Measurements from ENCODE around the gene OR10G3. TPM values are rescaled to one million over a fixed set of nuclear protein-coding genes. Genes with fewer than 3 reads are reported as not detected.
"Not testable (repeated sequence)": the region's sequence is repeated elsewhere in the genome, so short reads cannot be mapped to it uniquely, and the experiment has no call there.

Gene OR10G3
- total RNA-seq, 1 donor = not detected

GRCh38 chr14:21558703-21559170, 21.1 kb downstream of the OR10G3 start:
- H3K79me2 ChIP-seq (ENCODE audit: insufficient read depth, low read length) = no peaks in the 10 kb centered on the region
- no peaks in the 10 kb centered on the region for H4K20me1 ChIP-seq (ENCODE audit: insufficient read depth, low read length)
- DNase-seq (ENCODE audit: insufficient read length, low spot score, missing footprints) = no peak
- no peaks in the 10 kb centered on the region for H3K36me3 ChIP-seq (ENCODE audit: insufficient read depth, low read length)
- H3K4me2 ChIP-seq (ENCODE audit: insufficient read depth, low read length) = no peak overlapping the region
- H3K27me3 ChIP-seq (ENCODE audit: insufficient read depth, low read length) = no peaks in the 10 kb centered on the region
- no peak overlapping the region for H3K4me3 ChIP-seq (ENCODE audit: insufficient read depth, low read length)
- no peaks in the 10 kb centered on the region for H3K9me3 ChIP-seq (ENCODE audit: low read depth, low read length)
- no peak for TF ChIP-seq CTCF (IDR thresholded peaks at IDR 0.05; ENCODE audit: extremely low read depth, low read depth, low read length)
- no peak overlapping the region for H2AFZ ChIP-seq (ENCODE audit: low read length)
- H3K4me1 ChIP-seq (ENCODE audit: insufficient read depth, low read length) = peaks cover 9% of the 10 kb centered on the region
- H3K27ac ChIP-seq (ENCODE audit: low read depth, low read length) = no peak overlapping the region

- Histone ChIP-seq H3K36me3 (ENCODE audit: insufficient read depth, low read length) (no peaks in the 10 kb centered on the region), H4K20me1 (ENCODE audit: insufficient read depth, low read length) (no peaks in the 10 kb centered on the region), H2AFZ (ENCODE audit: low read length) (peak overlapping the region; percentile 82), H3K27me3 (ENCODE audit: insufficient read depth, low read length) (no peaks in the 10 kb centered on the region), H3K4me2 (ENCODE audit: insufficient read depth, low read length) (peak overlapping the region; percentile 85), H3K4me3 (ENCODE audit: insufficient read depth, low read length) (peak overlapping the region; percentile 68), H3K27ac (ENCODE audit: low read depth, low read length) (no peak overlapping the region), H3K79me2 (ENCODE audit: insufficient read depth, low read length) (no peaks in the 10 kb centered on the region), H3K4me1 (ENCODE audit: insufficient read depth, low read length) (peaks cover 9% of the 10 kb centered on the region), H3K9me3 (ENCODE audit: low read depth, low read length) (no peaks in the 10 kb centered on the region)
- no peak for DNase-seq (ENCODE audit: insufficient read length, low spot score, missing footprints)
- peak; percentile 69 for TF ChIP-seq CTCF (IDR thresholded peaks at IDR 0.05; ENCODE audit: extremely low read depth, low read depth, low read length)
These were observed 22.6 kb downstream of the OR10G3 start for GRCh38 chr14:21557084-21557901.

- Histone ChIP-seq H3K4me3 (ENCODE audit: insufficient read depth, low read length) (no peak overlapping the region), H3K36me3 (ENCODE audit: insufficient read depth, low read length) (no peaks in the 10 kb centered on the region), H3K79me2 (ENCODE audit: insufficient read depth, low read length) (no peaks in the 10 kb centered on the region), H2AFZ (ENCODE audit: low read length) (no peak overlapping the region), H3K4me2 (ENCODE audit: insufficient read depth, low read length) (no peak overlapping the region), H3K27ac (ENCODE audit: low read depth, low read length) (no peak overlapping the region), H3K27me3 (ENCODE audit: insufficient read depth, low read length) (no peaks in the 10 kb centered on the region), H3K9me3 (ENCODE audit: low read depth, low read length) (no peaks in the 10 kb centered on the region), H3K4me1 (ENCODE audit: insufficient read depth, low read length) (peaks cover 9% of the 10 kb centered on the region), H4K20me1 (ENCODE audit: insufficient read depth, low read length) (no peaks in the 10 kb centered on the region)
- no peak for DNase-seq (ENCODE audit: insufficient read length, low spot score, missing footprints)
- TF ChIP-seq CTCF (IDR thresholded peaks at IDR 0.05; ENCODE audit: extremely low read depth, low read depth, low read length) = no peak
These were observed 23.3 kb downstream of the OR10G3 start for GRCh38 chr14:21556378-21557083.

- no peaks in the 10 kb centered on the region for H3K36me3 ChIP-seq (ENCODE audit: insufficient read depth, low read length)
- no peak overlapping the region for H3K27ac ChIP-seq (ENCODE audit: low read depth, low read length)
- H4K20me1 ChIP-seq (ENCODE audit: insufficient read depth, low read length) = no peaks in the 10 kb centered on the region
- no peak overlapping the region for H3K4me2 ChIP-seq (ENCODE audit: insufficient read depth, low read length)
- no peak overlapping the region for H3K4me3 ChIP-seq (ENCODE audit: insufficient read depth, low read length)
- no peaks in the 10 kb centered on the region for H3K9me3 ChIP-seq (ENCODE audit: low read depth, low read length)
- TF ChIP-seq CTCF (IDR thresholded peaks at IDR 0.05; ENCODE audit: extremely low read depth, low read depth, low read length) = no peak
- H2AFZ ChIP-seq (ENCODE audit: low read length) = no peak overlapping the region
- no peak for DNase-seq (ENCODE audit: insufficient read length, low spot score, missing footprints)
- H3K27me3 ChIP-seq (ENCODE audit: insufficient read depth, low read length) = no peaks in the 10 kb centered on the region
- H3K4me1 ChIP-seq (ENCODE audit: insufficient read depth, low read length) = peaks cover 9% of the 10 kb centered on the region
- H3K79me2 ChIP-seq (ENCODE audit: insufficient read depth, low read length) = no peaks in the 10 kb centered on the region
These were observed 26.6 kb downstream of the OR10G3 start for GRCh38 chr14:21553266-21553665.

- not testable (repeated sequence) for DNase-seq (ENCODE audit: insufficient read length, low spot score, missing footprints); H3K4me1 ChIP-seq (ENCODE audit: insufficient read depth, low read length); H4K20me1 ChIP-seq (ENCODE audit: insufficient read depth, low read length); H3K27me3 ChIP-seq (ENCODE audit: insufficient read depth, low read length); H2AFZ ChIP-seq (ENCODE audit: low read length); H3K36me3 ChIP-seq (ENCODE audit: insufficient read depth, low read length); H3K4me3 ChIP-seq (ENCODE audit: insufficient read depth, low read length); H3K4me2 ChIP-seq (ENCODE audit: insufficient read depth, low read length); H3K27ac ChIP-seq (ENCODE audit: low read depth, low read length); H3K9me3 ChIP-seq (ENCODE audit: low read depth, low read length); H3K79me2 ChIP-seq (ENCODE audit: insufficient read depth, low read length)
These were observed 35.3 kb downstream of the OR10G3 start for GRCh38 chr14:21544588-21544987.
